Fibroblast of pulmonary artery (primary cell): ENCODE results near the gene GPC5.
"Not testable (repeated sequence)": the region's sequence is repeated elsewhere in the genome, so short reads cannot be mapped to it uniquely, and the experiment has no call there.

ENCODE experiments used
- DNase-seq: peaks from one replicate; pipeline ENCODE4 v3.0.0-alpha.2; 2010; ENCODE audit warnings: low read depth
- H3K4me3 ChIP-seq: replicated peaks from 2 replicates; pipeline ENCODE4 v1.5.1; 2011; ENCODE audit warnings: low read depth, mild to moderate bottlenecking, control low read depth, low read length, moderate library complexity
- TF ChIP-seq, protein P1 (sequence below): IDR thresholded peaks from 2 replicates; pipeline ENCODE4 v1.5.1; 2011; ENCODE audit warnings: mild to moderate bottlenecking, control low read depth, low read length, inconsistent platforms; ENCODE audit errors: missing control alignments

Gene GPC5

GRCh38 chr13:91664039-91664438, 265.6 kb downstream of the GPC5 start:
- H3K4me3 ChIP-seq, result no peak overlapping the region
- TF ChIP-seq, protein P1, sequence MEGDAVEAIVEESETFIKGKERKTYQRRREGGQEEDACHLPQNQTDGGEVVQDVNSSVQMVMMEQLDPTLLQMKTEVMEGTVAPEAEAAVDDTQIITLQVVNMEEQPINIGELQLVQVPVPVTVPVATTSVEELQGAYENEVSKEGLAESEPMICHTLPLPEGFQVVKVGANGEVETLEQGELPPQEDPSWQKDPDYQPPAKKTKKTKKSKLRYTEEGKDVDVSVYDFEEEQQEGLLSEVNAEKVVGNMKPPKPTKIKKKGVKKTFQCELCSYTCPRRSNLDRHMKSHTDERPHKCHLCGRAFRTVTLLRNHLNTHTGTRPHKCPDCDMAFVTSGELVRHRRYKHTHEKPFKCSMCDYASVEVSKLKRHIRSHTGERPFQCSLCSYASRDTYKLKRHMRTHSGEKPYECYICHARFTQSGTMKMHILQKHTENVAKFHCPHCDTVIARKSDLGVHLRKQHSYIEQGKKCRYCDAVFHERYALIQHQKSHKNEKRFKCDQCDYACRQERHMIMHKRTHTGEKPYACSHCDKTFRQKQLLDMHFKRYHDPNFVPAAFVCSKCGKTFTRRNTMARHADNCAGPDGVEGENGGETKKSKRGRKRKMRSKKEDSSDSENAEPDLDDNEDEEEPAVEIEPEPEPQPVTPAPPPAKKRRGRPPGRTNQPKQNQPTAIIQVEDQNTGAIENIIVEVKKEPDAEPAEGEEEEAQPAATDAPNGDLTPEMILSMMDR, result no peak
- no peak for DNase-seq

DNA sequence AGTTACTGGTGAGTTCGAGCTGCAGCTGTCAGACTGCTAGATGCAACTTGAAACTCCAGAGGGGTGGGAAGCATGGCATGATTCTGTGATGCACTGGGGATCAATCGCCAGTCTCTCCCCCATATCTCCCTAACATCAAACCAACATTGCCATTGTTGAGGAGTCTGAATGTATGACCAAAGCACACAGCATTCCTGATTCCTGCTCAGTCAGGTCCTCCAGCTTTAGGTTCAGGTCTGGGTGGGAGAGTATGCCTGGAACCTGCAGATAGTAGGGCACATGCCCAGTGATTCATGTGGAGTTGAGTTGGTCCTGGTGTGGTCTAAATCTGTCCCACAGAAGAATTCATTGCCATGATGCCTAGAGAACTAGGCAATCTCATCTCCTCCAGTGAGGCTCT, 269.1 kb downstream of the GPC5 start:
- TF ChIP-seq, protein P1, result no peak
- H3K4me3 ChIP-seq, result no peak overlapping the region
- no peak for DNase-seq

GRCh38 chr13:91668866-91669495, 270.6 kb downstream of the GPC5 start:
- no peak overlapping the region for H3K4me3 ChIP-seq
- no peak for DNase-seq
- TF ChIP-seq, protein P1, result no peak

DNA sequence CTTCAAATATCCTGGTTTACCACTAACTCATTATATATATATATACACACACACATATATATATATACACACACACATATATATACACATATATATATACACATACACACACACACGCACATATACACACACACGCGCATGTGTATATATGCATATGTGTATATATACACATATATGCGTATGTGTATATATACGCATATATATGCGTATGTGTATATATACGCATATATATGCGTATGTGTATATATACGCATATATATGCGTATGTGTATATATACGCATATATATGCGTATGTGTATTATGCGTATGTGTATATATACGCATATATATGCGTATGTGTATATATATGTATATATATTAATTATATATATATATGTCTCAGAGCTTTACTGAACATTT, 275.9 kb downstream of the GPC5 start:
- H3K4me3 ChIP-seq, DNase-seq: not testable (repeated sequence)

GRCh38 chr13:91684746-91685145, 286.3 kb downstream of the GPC5 start:
- DNase-seq, result no peak
- H3K4me3 ChIP-seq, result no peak overlapping the region
- TF ChIP-seq, protein P1, result no peak

- TF ChIP-seq, protein P1, result no peak
Observed at GRCh38 chr13:91690944-91691343, 292.5 kb downstream of the GPC5 start.

DNA sequence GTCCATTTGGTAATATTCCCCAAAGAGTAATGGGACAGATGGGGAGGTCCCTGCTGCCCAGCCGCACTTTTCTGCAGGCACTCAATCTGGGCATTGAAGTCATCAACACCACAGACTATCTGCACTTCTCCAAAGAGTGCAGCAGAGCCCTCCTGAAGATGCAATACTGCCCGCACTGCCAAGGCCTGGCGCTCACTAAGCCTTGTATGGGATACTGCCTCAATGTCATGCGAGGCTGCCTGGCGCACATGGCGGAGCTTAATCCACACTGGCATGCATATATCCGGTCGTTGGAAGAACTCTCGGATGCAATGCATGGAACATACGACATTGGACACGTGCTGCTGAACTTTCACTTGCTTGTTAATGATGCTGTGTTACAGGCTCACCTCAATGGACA, 295.0 kb downstream of the GPC5 start:
- DNase-seq, result no peak
- H3K4me3 ChIP-seq, result no peak overlapping the region
- TF ChIP-seq, protein P1, result no peak

More at GRCh38 chr13:91690944-91691343, 292.5 kb downstream of the GPC5 start:
- no peak overlapping the region for H3K4me3 ChIP-seq
- no peak for DNase-seq
